GM19240 (cell line): ENCODE data around the gene SAXO2.
"Not testable (repeated sequence)": the region's sequence is repeated elsewhere in the genome, so short reads cannot be mapped to it uniquely, and the experiment has no call there.

Source experiments
- DNase-seq: peaks from one replicate; pipeline ENCODE4 v3.0.0; 2011; ENCODE audit warnings: low spot score; ENCODE audit not compliant: insufficient read length

Gene SAXO2

GRCh38 chr15:82333603-82334553, 71.3 kb downstream of the SAXO2 start:
- not testable (repeated sequence) for DNase-seq
